Amygdala (tissue), 56 donors: ENCODE measurements around the gene TTC23.

Experiments
- DNase-seq, 56 donors: peaks; one replicate each; lab custom pipeline; 2025; lab: John Stamatoyannopoulos, UW

Gene TTC23

GRCh38 chr15:99090011-99090699, 159.2 kb downstream of the TTC23 start:
- no peak for DNase-seq

- DNase-seq, result no peak
These were observed 161.9 kb downstream of the TTC23 start for GRCh38 chr15:99087405-99087943.

GRCh38 chr15:99086327-99086667, 163.1 kb downstream of the TTC23 start:
- no peak for DNase-seq
